Mammary epithelial cell (primary cell): Measurements from ENCODE around the gene SLC9A7.

Experiments
- EZH2 ChIP-seq: IDR thresholded peaks from 2 replicates; pipeline ENCODE4 v1.6.1; 2012; ENCODE audit warnings: low read length, inconsistent platforms, borderline replicate concordance
- TF ChIP-seq, protein P1 (sequence below), 2 donors: IDR thresholded peaks in 1 of 2; conservative IDR thresholded peaks in 1 of 2; 2 replicates each; pipeline ENCODE4 v1.5.1; 2011 to 2012; ENCODE audit warnings: inconsistent platforms in 2 of 2, low read length in 2 of 2, mild to moderate bottlenecking in 2 of 2, control low read depth in 1 of 2, low read depth in 1 of 2; ENCODE audit not compliant: insufficient read depth in 1 of 2; ENCODE audit errors: extremely low read depth in 1 of 2

DNA sequence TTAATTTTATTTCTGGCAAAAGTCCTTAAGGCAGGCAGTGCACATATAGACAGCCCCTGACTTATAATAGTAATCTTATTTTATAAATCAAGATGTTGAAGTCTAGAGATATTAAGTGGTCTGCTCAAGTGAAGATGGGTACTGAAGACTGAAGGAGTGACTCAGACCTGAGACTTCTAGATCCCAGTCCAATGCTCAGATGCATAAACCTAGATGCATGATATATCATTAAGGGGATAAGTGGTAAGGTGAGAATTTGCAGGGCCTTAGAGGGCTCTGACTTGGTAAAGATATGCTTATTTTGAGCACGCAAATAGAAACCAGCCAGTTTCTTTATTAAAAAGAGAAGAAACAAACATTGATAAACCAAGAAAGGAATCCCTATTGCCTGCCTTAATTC is 42.9 kb downstream of the SLC9A7 start:
- TF ChIP-seq, protein P1, sequence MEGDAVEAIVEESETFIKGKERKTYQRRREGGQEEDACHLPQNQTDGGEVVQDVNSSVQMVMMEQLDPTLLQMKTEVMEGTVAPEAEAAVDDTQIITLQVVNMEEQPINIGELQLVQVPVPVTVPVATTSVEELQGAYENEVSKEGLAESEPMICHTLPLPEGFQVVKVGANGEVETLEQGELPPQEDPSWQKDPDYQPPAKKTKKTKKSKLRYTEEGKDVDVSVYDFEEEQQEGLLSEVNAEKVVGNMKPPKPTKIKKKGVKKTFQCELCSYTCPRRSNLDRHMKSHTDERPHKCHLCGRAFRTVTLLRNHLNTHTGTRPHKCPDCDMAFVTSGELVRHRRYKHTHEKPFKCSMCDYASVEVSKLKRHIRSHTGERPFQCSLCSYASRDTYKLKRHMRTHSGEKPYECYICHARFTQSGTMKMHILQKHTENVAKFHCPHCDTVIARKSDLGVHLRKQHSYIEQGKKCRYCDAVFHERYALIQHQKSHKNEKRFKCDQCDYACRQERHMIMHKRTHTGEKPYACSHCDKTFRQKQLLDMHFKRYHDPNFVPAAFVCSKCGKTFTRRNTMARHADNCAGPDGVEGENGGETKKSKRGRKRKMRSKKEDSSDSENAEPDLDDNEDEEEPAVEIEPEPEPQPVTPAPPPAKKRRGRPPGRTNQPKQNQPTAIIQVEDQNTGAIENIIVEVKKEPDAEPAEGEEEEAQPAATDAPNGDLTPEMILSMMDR (conservative IDR thresholded peaks at IDR 0.05 in 1 of 2, IDR thresholded peaks at IDR 0.05 in 1 of 2; ENCODE audit: extremely low read depth in 1 of 2, insufficient read depth in 1 of 2, low read depth in 1 of 2, low read length in 2 of 2) = no peak
- no peak for TF ChIP-seq EZH2
